Measurements from ENCODE around the gene TST. TPM values are rescaled to one million over a fixed set of nuclear protein-coding genes. Genes with fewer than 3 reads are reported as not detected.

Gene TST
- total and polyA plus RNA-seq, 2 donors (not counting 3 experiments of a cell fraction or from before 2014, with no cell fraction given) = 39.2 to 95.1 TPM

DNA sequence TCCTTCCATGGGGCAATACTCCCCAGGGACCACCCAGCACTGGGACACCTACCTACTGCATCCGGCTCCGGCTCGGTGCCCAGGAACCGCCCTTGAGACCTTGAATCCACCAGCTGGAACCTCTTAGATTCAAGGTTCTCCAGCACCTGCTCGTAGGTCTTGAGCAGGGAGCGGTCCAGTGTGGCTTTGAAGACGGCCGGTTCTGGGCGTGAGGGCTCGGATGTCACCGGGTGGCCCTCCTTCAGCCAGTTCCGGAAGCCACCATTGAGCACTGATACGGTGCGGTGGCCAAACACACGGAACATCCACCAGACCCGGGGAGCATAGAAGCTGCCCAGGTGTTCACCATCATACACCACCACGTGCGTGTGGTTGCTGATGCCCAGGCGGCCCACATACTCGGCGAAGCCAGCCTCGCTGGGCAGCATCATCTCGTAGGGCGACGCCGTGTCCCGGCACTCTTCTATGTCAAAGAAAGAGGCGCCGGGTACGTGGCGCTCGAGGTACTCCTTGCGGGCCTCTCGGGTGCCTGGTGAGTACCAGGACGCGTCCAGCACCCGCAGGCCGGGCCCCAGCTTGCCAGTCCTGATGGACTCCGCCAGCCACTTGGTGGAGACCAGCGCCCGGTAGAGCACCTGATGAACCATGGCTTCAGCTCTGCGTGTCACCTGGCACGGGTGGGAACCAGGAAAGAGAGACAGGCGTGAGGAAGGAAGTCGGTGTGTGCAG is 997 bp downstream of the TST start:
- H4K20me1 ChIP-seq (replicated peaks; ENCODE audit: control insufficient read depth, extremely low read depth, insufficient read depth, low read length) = no peaks in the 10 kb centered on the region
- POLR2A ChIA-PET = no interaction called here
- peaks cover 2 to 6% of the 10 kb centered on the region in 2 experiments for H3K36me3 ChIP-seq (ENCODE audit: control insufficient read depth in 2 of 2, extremely low read depth in 1 of 2, insufficient read depth in 2 of 2, low read length in 2 of 2)
- CTCF ChIA-PET = interaction anchor here (0.9 to 6.7 kb wide), 9 partner anchors 10 to 236 kb away, joined by 3 to 57 read pairs (median 4); partner anchors contain the start of gene KCTD17
- H3K27ac ChIP-seq (ENCODE audit: insufficient read depth, low read depth, low read length) = no peak overlapping the region
- FAIRE-seq (no peak), DNase-seq (ENCODE audit: low read depth, low spot score) (no peak)
- TF ChIP-seq, protein P1, sequence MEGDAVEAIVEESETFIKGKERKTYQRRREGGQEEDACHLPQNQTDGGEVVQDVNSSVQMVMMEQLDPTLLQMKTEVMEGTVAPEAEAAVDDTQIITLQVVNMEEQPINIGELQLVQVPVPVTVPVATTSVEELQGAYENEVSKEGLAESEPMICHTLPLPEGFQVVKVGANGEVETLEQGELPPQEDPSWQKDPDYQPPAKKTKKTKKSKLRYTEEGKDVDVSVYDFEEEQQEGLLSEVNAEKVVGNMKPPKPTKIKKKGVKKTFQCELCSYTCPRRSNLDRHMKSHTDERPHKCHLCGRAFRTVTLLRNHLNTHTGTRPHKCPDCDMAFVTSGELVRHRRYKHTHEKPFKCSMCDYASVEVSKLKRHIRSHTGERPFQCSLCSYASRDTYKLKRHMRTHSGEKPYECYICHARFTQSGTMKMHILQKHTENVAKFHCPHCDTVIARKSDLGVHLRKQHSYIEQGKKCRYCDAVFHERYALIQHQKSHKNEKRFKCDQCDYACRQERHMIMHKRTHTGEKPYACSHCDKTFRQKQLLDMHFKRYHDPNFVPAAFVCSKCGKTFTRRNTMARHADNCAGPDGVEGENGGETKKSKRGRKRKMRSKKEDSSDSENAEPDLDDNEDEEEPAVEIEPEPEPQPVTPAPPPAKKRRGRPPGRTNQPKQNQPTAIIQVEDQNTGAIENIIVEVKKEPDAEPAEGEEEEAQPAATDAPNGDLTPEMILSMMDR (IDR thresholded peaks at IDR 0.05; ENCODE audit: extremely low read depth in 1 of 2, insufficient read depth in 1 of 2, low read depth in 1 of 2, low read length in 2 of 2) = no peak
- TF ChIP-seq MYC (IDR thresholded peaks at IDR 0.05; ENCODE audit: low read depth, low read length) = no peak
- TF ChIP-seq POLR2A (IDR thresholded peaks at IDR 0.05; ENCODE audit: low read depth, low read length) = no peak
- TF ChIP-seq JUN (IDR thresholded peaks at IDR 0.05; ENCODE audit: borderline replicate concordance, insufficient read depth, insufficient read length, low read depth) = no peak
- TF ChIP-seq EZH2 (IDR thresholded peaks at IDR 0.05; ENCODE audit: borderline replicate concordance, low read depth, low read length, severe bottlenecking) = no peak
- TF ChIP-seq FOS (IDR thresholded peaks at IDR 0.05; ENCODE audit: borderline replicate concordance, insufficient read depth, low read length) = no peak
- TF ChIP-seq, protein P2, sequence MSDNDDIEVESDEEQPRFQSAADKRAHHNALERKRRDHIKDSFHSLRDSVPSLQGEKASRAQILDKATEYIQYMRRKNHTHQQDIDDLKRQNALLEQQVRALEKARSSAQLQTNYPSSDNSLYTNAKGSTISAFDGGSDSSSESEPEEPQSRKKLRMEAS (IDR thresholded peaks at IDR 0.05; ENCODE audit: insufficient read depth, insufficient read length) = no peak
- no peaks in the 10 kb centered on the region for H3K9me1 ChIP-seq (replicated peaks; ENCODE audit: control insufficient read depth, extremely low read depth, insufficient read depth, low read length)
- H3K27me3 ChIP-seq (ENCODE audit: control insufficient read depth in 2 of 2, insufficient read depth in 2 of 2, low read length in 2 of 2) = no peaks in the 10 kb centered on the region
- H3K4me1 ChIP-seq (ENCODE audit: control insufficient read depth, extremely low read depth, insufficient read depth, low read length) = peaks cover 12% of the 10 kb centered on the region
- dilution Hi-C loops (cut with MboI; ENCODE audit: extremely low pct_ligation_motif_present, low sequenced_read_pairs) = no loop called here
- intact Hi-C loops (cut with micrococcal nuclease) = loop anchor here (2.0 kb wide), 1 partner anchor 23 kb away; no protein-coding TSS in a partner anchor
- H3K4me3 ChIP-seq (replicated peaks in 1 of 3; ENCODE audit: insufficient read depth in 1 of 3, low read depth in 1 of 3, low read length in 3 of 3) = peak overlapping the region; percentile 74 to 89 (median 86)
- H3K9ac ChIP-seq (replicated peaks; ENCODE audit: extremely low read depth, insufficient read depth, low read length) = peak overlapping the region; percentile 82
- no peaks in the 10 kb centered on the region for H3K9me3 ChIP-seq (replicated peaks; ENCODE audit: control insufficient read depth, insufficient read depth, low read length)
- no peak overlapping the region for H2AFZ ChIP-seq (ENCODE audit: low read depth, low read length)
- peak overlapping the region; percentile 75 for H3K4me2 ChIP-seq (ENCODE audit: insufficient read depth, low read length)
- peaks cover 27% of the 10 kb centered on the region for H3K79me2 ChIP-seq (ENCODE audit: control insufficient read depth, insufficient read depth, low read length)
- no TSS peak for BruUV-seq (replicated peaks)
